Endothelial cell of umbilical vein (primary cell): ENCODE measurements around the gene TOP2A. TPM values are rescaled to one million over a fixed set of nuclear protein-coding genes. Genes with fewer than 3 reads are reported as not detected.

ENCODE experiments used
- BruUV-seq: library from RNA; stranded (reverse); fragments of 400-500 nt; replicated peaks from 2 replicates; lab custom pipeline; 2021; lab: Mats Ljungman, UMichigan
- CTCF ChIA-PET: fragments of 300-600, 350-600 bp; sonication (Branson Sonifier 250); formaldehyde crosslinking; loops from one replicate; lab custom pipeline; 2021; ENCODE audit warnings: antibody characterized with exemption, inconsistent platforms; lab: Charles Lee
- POLR2A ChIA-PET: fragments of 300-600, 350-600 bp; sonication (Branson Sonifier 250); formaldehyde crosslinking; loops from one replicate; lab custom pipeline; 2021; ENCODE audit warnings: antibody characterized with exemption, inconsistent platforms; lab: Charles Lee
- DNase-seq: peaks from one replicate; pipeline ENCODE4 v3.0.0-alpha.2; 2011; ENCODE audit warnings: low read depth, low spot score
- FAIRE-seq: peaks from 2 replicates; lab custom pipeline; 2011; peaks lifted over from hg19 to GRCh38; lab: Jason Lieb, UNC
- H2AFZ ChIP-seq: 2 replicates; pipeline ENCODE4 v1.6.0; 2012; ENCODE audit warnings: low read depth, low read length, control low read depth, inconsistent platforms
- H3K27ac ChIP-seq: 2 replicates; pipeline ENCODE4 v1.5.1; 2011; ENCODE audit warnings: low read depth, mild to moderate bottlenecking, control low read depth, low read length, moderate library complexity; ENCODE audit not compliant: insufficient read depth
- H3K27me3 ChIP-seq, 2 experiments: 2 replicates each; pipeline versions ENCODE4 v1.6.0 to v1.6.1; 2011; ENCODE audit warnings: low read length in 2 of 2, mixed read lengths in 1 of 2; ENCODE audit not compliant: control insufficient read depth in 2 of 2, insufficient read depth in 2 of 2
- H3K36me3 ChIP-seq, 2 experiments: 2 replicates in 1 of 2; 3 replicates in 1 of 2; pipeline ENCODE4 v1.5.1; 2011; ENCODE audit warnings: low read length in 2 of 2, mild to moderate bottlenecking in 1 of 2, moderate library complexity in 1 of 2; ENCODE audit not compliant: control insufficient read depth in 2 of 2, insufficient read depth in 2 of 2; ENCODE audit errors: extremely low read depth in 1 of 2
- H3K4me1 ChIP-seq: 3 replicates; pipeline ENCODE4 v1.5.1; 2011; ENCODE audit warnings: mild to moderate bottlenecking, low read length; ENCODE audit not compliant: control insufficient read depth, insufficient read depth; ENCODE audit errors: extremely low read depth
- H3K4me2 ChIP-seq: 2 replicates; pipeline ENCODE4 v1.6.1; 2011; ENCODE audit warnings: low read length, control low read depth, mixed read lengths; ENCODE audit not compliant: insufficient read depth
- H3K4me3 ChIP-seq, 3 experiments: fragments of 200-600 bp in 1 of 3; sonication (generic), shearing (Covaris generic) in 1 of 3; replicated peaks in 1 of 3; 2 replicates each; pipeline ENCODE4 v1.5.1; 2011 to 2016; ENCODE audit warnings: control low read depth in 3 of 3, low read length in 3 of 3, mild to moderate bottlenecking in 2 of 3, inconsistent platforms in 1 of 3, low read depth in 1 of 3, moderate library complexity in 1 of 3; ENCODE audit not compliant: insufficient read depth in 1 of 3
- H3K79me2 ChIP-seq: 2 replicates; pipeline ENCODE4 v1.6.0; 2012; ENCODE audit warnings: low read length, inconsistent platforms; ENCODE audit not compliant: control insufficient read depth, insufficient read depth
- H3K9ac ChIP-seq: replicated peaks from 2 replicates; pipeline ENCODE3; 2011; ENCODE audit warnings: low read length, control low read depth; ENCODE audit not compliant: insufficient read depth; ENCODE audit errors: extremely low read depth
- H3K9me1 ChIP-seq: replicated peaks from 3 replicates; pipeline ENCODE4 v1.6.0; 2011; ENCODE audit warnings: mild to moderate bottlenecking, low read length; ENCODE audit not compliant: control insufficient read depth, insufficient read depth; ENCODE audit errors: extremely low read depth
- H3K9me3 ChIP-seq: replicated peaks from 2 replicates; pipeline ENCODE4 v1.5.1; 2012; ENCODE audit warnings: low read length, inconsistent platforms; ENCODE audit not compliant: control insufficient read depth, insufficient read depth
- H4K20me1 ChIP-seq: replicated peaks from 2 replicates; pipeline ENCODE3; 2011; ENCODE audit warnings: mild to moderate bottlenecking, low read length; ENCODE audit not compliant: control insufficient read depth, insufficient read depth; ENCODE audit errors: extremely low read depth
- EZH2 ChIP-seq: IDR thresholded peaks from 2 replicates; pipeline ENCODE4 v1.6.1; 2012; ENCODE audit warnings: borderline replicate concordance, low read depth, mild to moderate bottlenecking, moderate library complexity, low read length, inconsistent platforms; ENCODE audit not compliant: severe bottlenecking
- FOS ChIP-seq: IDR thresholded peaks from 2 replicates; pipeline ENCODE4 v1.6.1; 2011; ENCODE audit warnings: mild to moderate bottlenecking, low read length, moderate library complexity, borderline replicate concordance; ENCODE audit not compliant: insufficient read depth
- GATA2 ChIP-seq: IDR thresholded peaks from 2 replicates; pipeline ENCODE4 v1.7.0; 2011; ENCODE audit warnings: low read depth, mild to moderate bottlenecking, moderate library complexity, mixed read lengths, low read length; ENCODE audit not compliant: insufficient read length, insufficient read depth
- JUN ChIP-seq: IDR thresholded peaks from 2 replicates; pipeline ENCODE4 v1.6.1; 2011; ENCODE audit warnings: borderline replicate concordance, low read depth; ENCODE audit not compliant: insufficient read length, insufficient read depth
- MYC ChIP-seq: IDR thresholded peaks from one replicate; pipeline ENCODE4 v1.6.1; 2011; ENCODE audit warnings: mild to moderate bottlenecking, low read depth, low read length
- POLR2A ChIP-seq: IDR thresholded peaks from 2 replicates; pipeline ENCODE4 v1.6.1; 2012; ENCODE audit warnings: low read depth, mild to moderate bottlenecking, control low read depth, low read length
- POLR2AphosphoS5 ChIP-seq: IDR thresholded peaks from 2 replicates; pipeline ENCODE4 v1.6.1; 2012; ENCODE audit warnings: low read depth, mild to moderate bottlenecking, control low read depth, low read length, moderate library complexity; ENCODE audit not compliant: insufficient read depth
- dilution Hi-C: fragments of 300-500 bp; cut with MboI; formaldehyde crosslinking; loops from one replicate; pipeline ENCODE4 v1.15.0; 2019; ENCODE audit warnings: low sequenced_read_pairs; ENCODE audit not compliant: extremely low pct_ligation_motif_present
- intact Hi-C: fragments of 100-400 bp; cut with micrococcal nuclease; formaldehyde crosslinking; loops from one replicate; pipeline ENCODE4 v1.10.0; 2022
- polyA plus RNA-seq, 4 experiments: library from polyadenylated mRNA; depleted of rRNA in 3 of 4; stranded (reverse) in 3 of 4; unstranded in 1 of 4; fragments of >200 nt; gene quantifications; 2 replicates each; pipeline versions ENCODE4 v1.2.1 to v1.2.3, GENCODE V29; 2011 to 2012; ENCODE audit warnings: missing spikeins in 1 of 4
- total RNA-seq: library from RNA; stranded (reverse); gene quantifications from 2 replicates; pipeline ENCODE4 v1.2.3, GENCODE V29; 2021
- TF ChIP-seq, protein P1 (sequence below), 2 donors: IDR thresholded peaks; 1 replicate in 1 of 2; 2 replicates in 1 of 2; pipeline ENCODE4 v1.5.1; 2011; ENCODE audit warnings: low read length in 2 of 2, mild to moderate bottlenecking in 2 of 2, moderate library complexity in 2 of 2, control low read depth in 1 of 2, inconsistent platforms in 1 of 2, low read depth in 1 of 2; ENCODE audit not compliant: insufficient read depth in 1 of 2; ENCODE audit errors: extremely low read depth in 1 of 2
- TF ChIP-seq, protein P2 (sequence below): IDR thresholded peaks from 2 replicates; pipeline ENCODE4 v1.6.1; 2011; ENCODE audit not compliant: insufficient read depth, insufficient read length

Gene TOP2A
- total and polyA plus RNA-seq, 2 donors (not counting 3 experiments of a cell fraction or from before 2014, with no cell fraction given) = 31.3 to 160 TPM

DNA sequence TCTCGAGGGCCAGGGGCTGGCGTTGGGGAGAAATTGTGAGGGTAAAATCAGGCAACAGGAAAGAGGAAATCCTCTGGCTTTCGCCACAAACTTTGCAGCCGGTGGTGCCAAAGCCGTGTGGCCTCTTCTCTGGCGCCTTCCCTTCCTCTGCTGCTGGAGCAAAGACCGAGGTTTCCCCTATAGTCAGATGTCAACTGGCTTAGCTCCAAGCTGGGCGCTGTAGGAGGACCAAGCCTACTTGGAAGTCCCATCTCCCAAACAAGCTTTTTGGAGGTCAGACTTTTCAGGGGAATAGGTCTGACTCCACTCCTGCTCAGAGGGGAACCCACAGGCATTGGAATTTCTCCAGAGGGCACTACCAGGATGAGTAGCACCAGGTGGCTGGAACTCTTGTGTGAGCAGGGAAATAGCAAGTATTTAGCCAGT, 30.5 kb upstream of the TOP2A start:
- FAIRE-seq = peak; percentile 97
- ChIA-PET POLR2A (interaction anchor here (1.0 kb wide), 1 partner anchor 28 kb away, joined by 7 read pairs; no protein-coding TSS in a partner anchor), CTCF (interaction anchor here (1.0 to 6.8 kb wide), 10 partner anchors 11 to 112 kb away, joined by 3 to 48 read pairs (median 4); no protein-coding TSS in a partner anchor)
- Histone ChIP-seq H3K27me3 (no peaks in the 10 kb centered on the region), H3K27ac (peak overlapping the region; percentile 38), H3K4me3 (peak overlapping the region in 2 of 3 experiments; percentile 5 to 12), H3K9me3 (no peaks in the 10 kb centered on the region), H3K36me3 (peaks cover 10 to 17% of the 10 kb centered on the region in 2 experiments), H3K9me1 (no peaks in the 10 kb centered on the region), H3K9ac (no peak overlapping the region), H3K79me2 (peaks cover 82% of the 10 kb centered on the region), H2AFZ (no peak overlapping the region), H3K4me2 (peak overlapping the region; percentile 49), H3K4me1 (peaks cover 53% of the 10 kb centered on the region), H4K20me1 (peaks cover 3% of the 10 kb centered on the region)
- no peak for TF ChIP-seq FOS
- TF ChIP-seq, protein P1, sequence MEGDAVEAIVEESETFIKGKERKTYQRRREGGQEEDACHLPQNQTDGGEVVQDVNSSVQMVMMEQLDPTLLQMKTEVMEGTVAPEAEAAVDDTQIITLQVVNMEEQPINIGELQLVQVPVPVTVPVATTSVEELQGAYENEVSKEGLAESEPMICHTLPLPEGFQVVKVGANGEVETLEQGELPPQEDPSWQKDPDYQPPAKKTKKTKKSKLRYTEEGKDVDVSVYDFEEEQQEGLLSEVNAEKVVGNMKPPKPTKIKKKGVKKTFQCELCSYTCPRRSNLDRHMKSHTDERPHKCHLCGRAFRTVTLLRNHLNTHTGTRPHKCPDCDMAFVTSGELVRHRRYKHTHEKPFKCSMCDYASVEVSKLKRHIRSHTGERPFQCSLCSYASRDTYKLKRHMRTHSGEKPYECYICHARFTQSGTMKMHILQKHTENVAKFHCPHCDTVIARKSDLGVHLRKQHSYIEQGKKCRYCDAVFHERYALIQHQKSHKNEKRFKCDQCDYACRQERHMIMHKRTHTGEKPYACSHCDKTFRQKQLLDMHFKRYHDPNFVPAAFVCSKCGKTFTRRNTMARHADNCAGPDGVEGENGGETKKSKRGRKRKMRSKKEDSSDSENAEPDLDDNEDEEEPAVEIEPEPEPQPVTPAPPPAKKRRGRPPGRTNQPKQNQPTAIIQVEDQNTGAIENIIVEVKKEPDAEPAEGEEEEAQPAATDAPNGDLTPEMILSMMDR (IDR thresholded peaks at IDR 0.05; ENCODE audit: extremely low read depth in 1 of 2, insufficient read depth in 1 of 2, low read depth in 1 of 2, low read length in 2 of 2) = no peak
- TF ChIP-seq POLR2AphosphoS5 = no peak
- TF ChIP-seq EZH2 = no peak
- TF ChIP-seq, protein P2, sequence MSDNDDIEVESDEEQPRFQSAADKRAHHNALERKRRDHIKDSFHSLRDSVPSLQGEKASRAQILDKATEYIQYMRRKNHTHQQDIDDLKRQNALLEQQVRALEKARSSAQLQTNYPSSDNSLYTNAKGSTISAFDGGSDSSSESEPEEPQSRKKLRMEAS = no peak
- TF ChIP-seq JUN = no peak
- TF ChIP-seq MYC = no peak
- TF ChIP-seq POLR2A = no peak
- no peak for TF ChIP-seq GATA2
- peak; percentile 48 for DNase-seq
- BruUV-seq = no TSS peak
- intact Hi-C loops = no loop called here
- dilution Hi-C loops = no loop called here
